ENCODE results near the gene KLF3.

Gene KLF3

GRCh38 chr4:38675146-38676121 is 11.4 kb downstream of the KLF3 start:
- DNase-seq = peak; percentile 61

GRCh38 chr4:38676986-38677385 is 13.0 kb downstream of the KLF3 start:
- no peak for DNase-seq

GRCh38 chr4:38677441-38677840 is 13.4 kb downstream of the KLF3 start:
- DNase-seq = no peak

- no peak for DNase-seq
These were observed 14.1 kb downstream of the KLF3 start for GRCh38 chr4:38678078-38678477.

- no peak for DNase-seq
These were observed 15.9 kb downstream of the KLF3 start for GRCh38 chr4:38679921-38680320.

GRCh38 chr4:38681281-38681991 is 17.4 kb downstream of the KLF3 start:
- no peak for DNase-seq

GRCh38 chr4:38682336-38682735 is 18.3 kb downstream of the KLF3 start:
- no peak for DNase-seq

- no peak for DNase-seq
These were observed 19.3 kb downstream of the KLF3 start for GRCh38 chr4:38683276-38683675.

- DNase-seq = no peak
These were observed 20.3 kb downstream of the KLF3 start for GRCh38 chr4:38684271-38684670.

GRCh38 chr4:38684951-38685844 is 21.2 kb downstream of the KLF3 start:
- no peak for DNase-seq

GRCh38 chr4:38686682-38687081 is 22.7 kb downstream of the KLF3 start:
- no peak for DNase-seq

GRCh38 chr4:38687571-38688011 is 23.6 kb downstream of the KLF3 start:
- no peak for DNase-seq

- no peak for DNase-seq
These were observed 24.8 kb downstream of the KLF3 start for GRCh38 chr4:38688676-38689355.

GRCh38 chr4:38691251-38692008 is 27.4 kb downstream of the KLF3 start:
- no peak for DNase-seq

GRCh38 chr4:38692421-38692820 is 28.4 kb downstream of the KLF3 start:
- no peak for DNase-seq

GRCh38 chr4:38693569-38693968 is 29.6 kb downstream of the KLF3 start:
- DNase-seq = no peak

GRCh38 chr4:38694330-38694729 is 30.3 kb downstream of the KLF3 start:
- DNase-seq = no peak

- DNase-seq = no peak
These were observed 31.8 kb downstream of the KLF3 start for GRCh38 chr4:38695809-38696208.

- DNase-seq = no peak
These were observed 32.7 kb downstream of the KLF3 start for GRCh38 chr4:38696697-38697096.

GRCh38 chr4:38698176-38698575 is 34.2 kb downstream of the KLF3 start:
- DNase-seq = no peak

- no peak for DNase-seq
These were observed 35.1 kb downstream of the KLF3 start for GRCh38 chr4:38699112-38699511.

GRCh38 chr4:38703635-38704034 is 39.6 kb downstream of the KLF3 start:
- no peak for DNase-seq
